ENCODE measurements around the gene LAT.

GRCh38 chr16:28937222-28937876 is 47.5 kb upstream of the LAT start:
- TF ChIP-seq CTCF (IDR thresholded peaks at IDR 0.05) (0 out of 2 replicates have a peak, but pooled peaks have one; percentile 12), RAD21 (IDR thresholded peaks at IDR 0.05; ENCODE audit: low read length) (no peak), ELF1 (IDR thresholded peaks at IDR 0.05) (no peak)
